ENCODE data around the gene STX10. TPM values are rescaled to one million over a fixed set of nuclear protein-coding genes. Genes with fewer than 3 reads are reported as not detected.

Gene STX10
- total RNA-seq, 6 experiments from 2014 or later, result 18.2 to 41.5 (median 23.4) TPM

DNA sequence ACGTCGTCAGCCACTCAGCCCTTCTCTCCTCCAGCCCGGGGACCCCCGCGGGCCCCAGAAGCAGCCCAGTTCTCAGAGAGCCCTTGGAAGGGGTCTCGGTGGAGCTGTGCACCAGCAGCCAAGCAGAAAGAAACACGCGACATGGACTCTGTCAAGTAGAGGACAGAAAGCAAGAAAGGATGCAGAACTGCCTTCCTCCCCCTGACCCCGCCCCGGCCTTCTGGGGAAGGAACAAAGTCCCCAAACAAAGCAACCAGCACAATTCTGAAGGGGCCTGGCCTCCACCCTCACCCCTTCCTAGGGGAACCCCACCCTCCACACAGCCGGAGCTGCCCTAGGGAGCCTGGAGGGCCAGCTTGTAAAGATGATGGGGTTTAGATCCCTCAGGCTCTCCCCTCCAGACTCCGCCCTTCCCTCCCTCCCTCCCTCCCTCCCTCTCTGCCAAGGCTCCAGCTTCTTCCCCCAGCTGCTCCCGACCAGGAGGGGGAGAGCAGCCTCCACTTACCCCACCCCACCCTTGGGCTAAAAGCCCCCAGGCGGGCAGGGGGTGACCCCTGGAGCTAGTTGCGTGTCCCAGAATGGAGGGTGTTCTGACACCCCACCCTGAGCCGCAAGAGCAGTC lies 55.3 kb downstream of the STX10 start:
- intact Hi-C loops (cut with DNase I), result loop anchor here in 1 of 2 donors (5.0 to 10.0 kb wide), 2 partner anchors 60 to 113 kb away; no protein-coding TSS in a partner anchor
- WGBS (ENCODE audit: insufficient coverage, low coverage, low lambda C conversion rate, missing lambda C conversion rate), result 76% methylated on average over 8 of the region's 16 CpGs
- Histone ChIP-seq H3K36me3 (peaks cover 0 to 3% (median 0%) of the 10 kb centered on the region in 4 donors), H3K27me3 (peaks cover 0 to 6% of the 10 kb centered on the region in 2 donors), H3K9me3 (no peaks in the 10 kb centered on the region), H3K4me1 (peaks cover 0 to 29% (median 3%) of the 10 kb centered on the region in 4 donors), H3K27ac (no peak overlapping the region), H3K4me3 (no peak overlapping the region)
- no peak for DNase-seq
- no peak for TF ChIP-seq POLR2A (IDR thresholded peaks at IDR 0.05)
- TF ChIP-seq, protein P1, sequence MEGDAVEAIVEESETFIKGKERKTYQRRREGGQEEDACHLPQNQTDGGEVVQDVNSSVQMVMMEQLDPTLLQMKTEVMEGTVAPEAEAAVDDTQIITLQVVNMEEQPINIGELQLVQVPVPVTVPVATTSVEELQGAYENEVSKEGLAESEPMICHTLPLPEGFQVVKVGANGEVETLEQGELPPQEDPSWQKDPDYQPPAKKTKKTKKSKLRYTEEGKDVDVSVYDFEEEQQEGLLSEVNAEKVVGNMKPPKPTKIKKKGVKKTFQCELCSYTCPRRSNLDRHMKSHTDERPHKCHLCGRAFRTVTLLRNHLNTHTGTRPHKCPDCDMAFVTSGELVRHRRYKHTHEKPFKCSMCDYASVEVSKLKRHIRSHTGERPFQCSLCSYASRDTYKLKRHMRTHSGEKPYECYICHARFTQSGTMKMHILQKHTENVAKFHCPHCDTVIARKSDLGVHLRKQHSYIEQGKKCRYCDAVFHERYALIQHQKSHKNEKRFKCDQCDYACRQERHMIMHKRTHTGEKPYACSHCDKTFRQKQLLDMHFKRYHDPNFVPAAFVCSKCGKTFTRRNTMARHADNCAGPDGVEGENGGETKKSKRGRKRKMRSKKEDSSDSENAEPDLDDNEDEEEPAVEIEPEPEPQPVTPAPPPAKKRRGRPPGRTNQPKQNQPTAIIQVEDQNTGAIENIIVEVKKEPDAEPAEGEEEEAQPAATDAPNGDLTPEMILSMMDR (IDR thresholded peaks at IDR 0.05), result no peak
- no peak for ATAC-seq

DNA sequence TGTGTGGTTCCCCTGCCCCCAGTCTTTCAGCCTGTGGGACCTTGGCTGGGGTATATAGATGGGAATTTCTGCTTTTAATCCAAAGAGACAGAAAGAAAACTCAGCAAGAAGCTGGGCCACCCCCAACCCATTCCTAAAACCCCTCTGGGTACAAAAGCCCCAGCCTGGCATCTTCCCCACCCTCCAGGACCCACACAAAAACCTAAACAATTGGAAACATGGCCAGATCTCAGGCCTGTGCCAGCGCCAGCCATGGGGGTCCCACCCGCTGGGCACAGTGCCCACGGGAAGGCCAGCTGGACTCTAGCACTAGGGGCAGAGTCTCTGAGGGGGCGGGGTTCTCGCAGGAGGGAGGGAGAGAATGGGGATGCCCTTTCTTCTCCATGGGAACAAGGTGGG lies 56.1 kb downstream of the STX10 start:
- intact Hi-C loops (cut with DNase I), result loop anchor here in 1 of 2 donors (5.0 to 10.0 kb wide), 2 partner anchors 59 to 112 kb away; no protein-coding TSS in a partner anchor
- no CpG with 5 or more reads among the region's 5 CpGs for WGBS (ENCODE audit: insufficient coverage, low coverage, low lambda C conversion rate, missing lambda C conversion rate)
- DNase-seq, result peak in 1 of 3 donors; percentile 54

More for the DNA sequence above, 56.1 kb downstream of the STX10 start:
- TF ChIP-seq POLR2A (IDR thresholded peaks at IDR 0.05), result no peak
- TF ChIP-seq, protein P1 (IDR thresholded peaks at IDR 0.05), result peak in 1 of 4 donors; percentile 0
- peaks cover 0 to 29% (median 3%) of the 10 kb centered on the region in 4 donors for H3K4me1 ChIP-seq
- H3K9me3 ChIP-seq, result no peaks in the 10 kb centered on the region
- H3K27me3 ChIP-seq, result peaks cover 0 to 6% of the 10 kb centered on the region in 2 donors
- no peak for ATAC-seq
- no peak overlapping the region for H3K4me3 ChIP-seq
- H3K36me3 ChIP-seq, result peaks cover 0 to 3% (median 0%) of the 10 kb centered on the region in 4 donors
- no peak overlapping the region for H3K27ac ChIP-seq

Other genes starting within 250 kb of the STX10 start
- gene SYCE2, start 231.1 kb downstream of the STX10 start, total RNA-seq, result under 1 TPM in 1 of 6 experiments, not detected in 5; 0.18 TPM
- gene FARSA, start 216.7 kb downstream of the STX10 start, total RNA-seq, result 10 to 100 TPM; 22.9 to 46.2 (median 29.0) TPM
- 1,000 to 10,000 TPM in 3 of 6 experiments, 100 to 1,000 TPM in 3; 771 to 1,471 (median 1,008) TPM for gene CALR, start 211.8 kb downstream of the STX10 start, total RNA-seq
- gene RAD23A, start 204.5 kb downstream of the STX10 start, total RNA-seq, result 10 to 100 TPM; 37.8 to 69.0 (median 52.9) TPM
- gene GADD45GIP1, start 193.2 kb downstream of the STX10 start, total RNA-seq, result 10 to 100 TPM in 3 of 6 experiments, 1 to 10 TPM in 3; 7.7 to 29.3 (median 10.0) TPM
- not detected for gene DAND5, start 180.8 kb downstream of the STX10 start, total RNA-seq
- 10 to 100 TPM; 20.3 to 40.0 (median 26.7) TPM for gene NFIX, start 154.9 kb downstream of the STX10 start, total RNA-seq
- 1 to 10 TPM; 1.1 to 3.7 (median 2.3) TPM for gene LYL1, start 47.5 kb downstream of the STX10 start, total RNA-seq
- 10 to 100 TPM; 15.0 to 20.5 (median 17.2) TPM for gene TRMT1, start 33.6 kb downstream of the STX10 start, total RNA-seq
- 10 to 100 TPM; 19.2 to 30.3 (median 26.4) TPM for gene NACC1, start 32.1 kb downstream of the STX10 start, total RNA-seq
- 10 to 100 TPM; 19.1 to 86.6 (median 23.8) TPM for gene IER2, start within 50 bp of the STX10 start, total RNA-seq